Measurements from ENCODE around the gene LAMB1.
"Not testable (repeated sequence)": the region's sequence is repeated elsewhere in the genome, so short reads cannot be mapped to it uniquely, and the experiment has no call there.

The LAMB1 gene

GRCh38 chr7:107932805-107933204 lies 70.2 kb downstream of the LAMB1 start:
- no peak for TF ChIP-seq CTCF (IDR thresholded peaks at IDR 0.05; ENCODE audit: unreplicated experiment in 3 of 3)
- Mint-ChIP-seq H3K4me3 (no peak overlapping the region), H3K27me3 (ENCODE audit: low read depth) (no peaks in the 10 kb centered on the region), H3K36me3 (ENCODE audit: low read depth) (peaks cover 90% of the 10 kb centered on the region), H3K9me3 (no peaks in the 10 kb centered on the region), H3K27ac (peak overlapping the region; percentile 66 to 91 (median 89)), H3K4me1 (peaks cover 59% of the 10 kb centered on the region)

GRCh38 chr7:107931740-107932515 lies 71.0 kb downstream of the LAMB1 start:
- Mint-ChIP-seq H3K4me3 (no peak overlapping the region), H3K9me3 (no peaks in the 10 kb centered on the region), H3K27me3 (ENCODE audit: low read depth) (no peaks in the 10 kb centered on the region), H3K27ac (peak overlapping the region; percentile 58 to 91 (median 66)), H3K4me1 (peaks cover 50% of the 10 kb centered on the region), H3K36me3 (ENCODE audit: low read depth) (peaks cover 90% of the 10 kb centered on the region)
- no peak for TF ChIP-seq CTCF (IDR thresholded peaks at IDR 0.05; ENCODE audit: unreplicated experiment in 3 of 3)

GRCh38 chr7:107926481-107926880 lies 76.5 kb downstream of the LAMB1 start:
- H3K27ac Mint-ChIP-seq: peak overlapping the region in 1 of 3 experiments; percentile 17
- H3K36me3 Mint-ChIP-seq (ENCODE audit: low read depth): peaks cover 92% of the 10 kb centered on the region
- no peaks in the 10 kb centered on the region for H3K27me3 Mint-ChIP-seq (ENCODE audit: low read depth)
- no peak overlapping the region for H3K4me3 Mint-ChIP-seq
- TF ChIP-seq CTCF (IDR thresholded peaks at IDR 0.05; ENCODE audit: unreplicated experiment in 3 of 3): no peak
- H3K9me3 Mint-ChIP-seq: no peaks in the 10 kb centered on the region
- peaks cover 9% of the 10 kb centered on the region for H3K4me1 Mint-ChIP-seq

GRCh38 chr7:107924841-107925504 lies 78.0 kb downstream of the LAMB1 start:
- TF ChIP-seq CTCF (IDR thresholded peaks at IDR 0.05; ENCODE audit: unreplicated experiment in 3 of 3): no peak
- Mint-ChIP-seq H3K36me3 (ENCODE audit: low read depth) (peaks cover 93% of the 10 kb centered on the region), H3K27me3 (ENCODE audit: low read depth) (no peaks in the 10 kb centered on the region), H3K27ac (peak overlapping the region in 1 of 3 experiments; percentile 4), H3K4me3 (no peak overlapping the region), H3K4me1 (peaks cover 15% of the 10 kb centered on the region), H3K9me3 (no peaks in the 10 kb centered on the region)

GRCh38 chr7:107922886-107923285 lies 80.1 kb downstream of the LAMB1 start:
- peaks cover 91% of the 10 kb centered on the region for H3K36me3 Mint-ChIP-seq (ENCODE audit: low read depth)
- no peak overlapping the region for H3K4me3 Mint-ChIP-seq
- peaks cover 21% of the 10 kb centered on the region for H3K4me1 Mint-ChIP-seq
- peak overlapping the region in 2 of 3 experiments; percentile 54 to 61 for H3K27ac Mint-ChIP-seq
- TF ChIP-seq CTCF (IDR thresholded peaks at IDR 0.05; ENCODE audit: unreplicated experiment in 3 of 3): no peak
- H3K9me3 Mint-ChIP-seq: no peaks in the 10 kb centered on the region
- H3K27me3 Mint-ChIP-seq (ENCODE audit: low read depth): no peaks in the 10 kb centered on the region

GRCh38 chr7:107921826-107922225 lies 81.1 kb downstream of the LAMB1 start:
- not testable (repeated sequence) for H3K4me3 Mint-ChIP-seq

More at GRCh38 chr7:107921826-107922225, 81.1 kb downstream of the LAMB1 start:
- H3K9me3 Mint-ChIP-seq; H3K27ac Mint-ChIP-seq; H3K27me3 Mint-ChIP-seq (ENCODE audit: low read depth): not testable (repeated sequence)
- Mint-ChIP-seq H3K4me1 (peaks cover 25% of the 10 kb centered on the region), H3K36me3 (ENCODE audit: low read depth) (peaks cover 92% of the 10 kb centered on the region)
